ENCODE results near the gene SAMHD1. TPM values are rescaled to one million over a fixed set of nuclear protein-coding genes. Genes with fewer than 3 reads are reported as not detected.
A peak's percentile ranks its signal among the peaks of the same experiment; 100 is the strongest.

The SAMHD1 gene
- total and polyA plus RNA-seq, 2 of the 13 experiments (the other 11 are each of a cell fraction or from before 2014, with no cell fraction given) = 16.9 to 43.5 TPM

DNA sequence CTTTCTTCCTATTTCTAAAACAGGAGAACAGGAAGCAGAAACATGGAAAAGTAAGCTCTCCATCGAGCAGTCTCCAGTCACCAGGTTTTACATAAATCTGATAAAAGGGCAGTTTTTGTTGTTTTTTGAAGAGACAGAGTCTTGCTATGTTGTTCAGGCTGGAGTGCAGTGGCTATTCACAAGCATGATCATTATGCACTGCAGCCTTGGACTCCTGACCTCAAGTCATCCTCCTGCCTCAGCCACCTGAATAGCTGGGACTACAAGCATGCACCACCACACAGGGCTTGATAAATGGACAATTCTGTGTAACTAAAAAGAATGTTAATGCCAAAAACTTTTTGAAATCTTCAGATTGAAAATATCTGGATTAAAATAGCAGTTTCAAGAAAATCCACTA, 23.8 kb downstream of the SAMHD1 start (continued):
- TF ChIP-seq, protein P1, sequence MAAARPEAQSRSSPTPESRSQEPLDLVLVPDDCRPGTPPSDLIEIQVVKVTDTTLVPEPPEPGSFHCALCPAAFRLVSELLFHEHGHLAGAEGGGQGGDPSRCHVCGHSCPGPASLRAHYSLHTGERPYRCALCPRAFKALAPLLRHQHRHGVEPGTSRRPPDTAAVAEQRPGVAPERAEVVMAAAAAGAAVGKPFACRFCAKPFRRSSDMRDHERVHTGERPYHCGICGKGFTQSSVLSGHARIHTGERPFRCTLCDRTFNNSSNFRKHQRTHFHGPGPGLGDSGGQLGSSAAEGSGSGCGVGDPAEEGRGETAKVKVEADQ (CRISPR knock-in tag; IDR thresholded peaks at IDR 0.05; ENCODE audit: borderline replicate concordance) = no peak
- TF ChIP-seq, protein P2, sequence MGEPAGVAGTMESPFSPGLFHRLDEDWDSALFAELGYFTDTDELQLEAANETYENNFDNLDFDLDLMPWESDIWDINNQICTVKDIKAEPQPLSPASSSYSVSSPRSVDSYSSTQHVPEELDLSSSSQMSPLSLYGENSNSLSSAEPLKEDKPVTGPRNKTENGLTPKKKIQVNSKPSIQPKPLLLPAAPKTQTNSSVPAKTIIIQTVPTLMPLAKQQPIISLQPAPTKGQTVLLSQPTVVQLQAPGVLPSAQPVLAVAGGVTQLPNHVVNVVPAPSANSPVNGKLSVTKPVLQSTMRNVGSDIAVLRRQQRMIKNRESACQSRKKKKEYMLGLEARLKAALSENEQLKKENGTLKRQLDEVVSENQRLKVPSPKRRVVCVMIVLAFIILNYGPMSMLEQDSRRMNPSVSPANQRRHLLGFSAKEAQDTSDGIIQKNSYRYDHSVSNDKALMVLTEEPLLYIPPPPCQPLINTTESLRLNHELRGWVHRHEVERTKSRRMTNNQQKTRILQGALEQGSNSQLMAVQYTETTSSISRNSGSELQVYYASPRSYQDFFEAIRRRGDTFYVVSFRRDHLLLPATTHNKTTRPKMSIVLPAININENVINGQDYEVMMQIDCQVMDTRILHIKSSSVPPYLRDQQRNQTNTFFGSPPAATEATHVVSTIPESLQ (CRISPR knock-in tag; conservative IDR thresholded peaks at IDR 0.05) = 0 out of 2 replicates have a peak, but pooled peaks have one; percentile 43
- no peak for TF ChIP-seq GTF3A (CRISPR knock-in tag; conservative IDR thresholded peaks at IDR 0.05)
- TF ChIP-seq ZNF781 (CRISPR knock-in tag; IDR thresholded peaks at IDR 0.05; ENCODE audit: borderline replicate concordance, not compliant biosample characterization) = no peak
- no peak for TF ChIP-seq HMGXB3 (CRISPR knock-in tag; IDR thresholded peaks at IDR 0.05; ENCODE audit: borderline replicate concordance)
- 0 out of 2 replicates have a peak, but pooled peaks have one; percentile 21 for TF ChIP-seq THAP11 (CRISPR knock-in tag; IDR thresholded peaks at IDR 0.05)
- no peak for TF ChIP-seq ZNF446 (CRISPR knock-in tag; IDR thresholded peaks at IDR 0.05)
- peak; percentile 62 for TF ChIP-seq MED1 (CRISPR knock-in tag; IDR thresholded peaks at IDR 0.05)
- TF ChIP-seq MTF2 (CRISPR knock-in tag; IDR thresholded peaks at IDR 0.05; ENCODE audit: borderline replicate concordance) = no peak
- TF ChIP-seq ZNF883 (CRISPR knock-in tag; IDR thresholded peaks at IDR 0.05; ENCODE audit: not compliant biosample characterization) = no peak
- TF ChIP-seq, protein P3, sequence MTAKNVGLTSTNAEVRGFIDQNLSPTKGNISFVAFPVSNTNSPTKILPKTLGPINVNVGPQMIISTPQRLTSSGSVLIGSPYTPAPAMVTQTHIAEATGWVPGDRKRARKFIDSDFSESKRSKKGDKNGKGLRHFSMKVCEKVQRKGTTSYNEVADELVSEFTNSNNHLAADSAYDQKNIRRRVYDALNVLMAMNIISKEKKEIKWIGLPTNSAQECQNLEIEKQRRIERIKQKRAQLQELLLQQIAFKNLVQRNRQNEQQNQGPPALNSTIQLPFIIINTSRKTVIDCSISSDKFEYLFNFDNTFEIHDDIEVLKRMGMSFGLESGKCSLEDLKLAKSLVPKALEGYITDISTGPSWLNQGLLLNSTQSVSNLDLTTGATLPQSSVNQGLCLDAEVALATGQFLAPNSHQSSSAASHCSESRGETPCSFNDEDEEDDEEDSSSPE (CRISPR knock-in tag; IDR thresholded peaks at IDR 0.05) = peak; percentile 29; the same call in 1 of the 2 replicates
- TF ChIP-seq, protein P4, sequence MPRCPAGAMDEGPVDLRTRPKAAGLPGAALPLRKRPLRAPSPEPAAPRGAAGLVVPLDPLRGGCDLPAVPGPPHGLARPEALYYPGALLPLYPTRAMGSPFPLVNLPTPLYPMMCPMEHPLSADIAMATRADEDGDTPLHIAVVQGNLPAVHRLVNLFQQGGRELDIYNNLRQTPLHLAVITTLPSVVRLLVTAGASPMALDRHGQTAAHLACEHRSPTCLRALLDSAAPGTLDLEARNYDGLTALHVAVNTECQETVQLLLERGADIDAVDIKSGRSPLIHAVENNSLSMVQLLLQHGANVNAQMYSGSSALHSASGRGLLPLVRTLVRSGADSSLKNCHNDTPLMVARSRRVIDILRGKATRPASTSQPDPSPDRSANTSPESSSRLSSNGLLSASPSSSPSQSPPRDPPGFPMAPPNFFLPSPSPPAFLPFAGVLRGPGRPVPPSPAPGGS (CRISPR knock-in tag; IDR thresholded peaks at IDR 0.05) = no peak; the same call in 1 of the 2 replicates
- no peak for TF ChIP-seq ZFP62 (CRISPR knock-in tag; IDR thresholded peaks at IDR 0.05)
- TF ChIP-seq ZNF644 (CRISPR knock-in tag; IDR thresholded peaks at IDR 0.05; ENCODE audit: low read depth) = 0 out of 2 replicates have a peak, but pooled peaks have one; percentile 58
- TF ChIP-seq, protein P5, sequence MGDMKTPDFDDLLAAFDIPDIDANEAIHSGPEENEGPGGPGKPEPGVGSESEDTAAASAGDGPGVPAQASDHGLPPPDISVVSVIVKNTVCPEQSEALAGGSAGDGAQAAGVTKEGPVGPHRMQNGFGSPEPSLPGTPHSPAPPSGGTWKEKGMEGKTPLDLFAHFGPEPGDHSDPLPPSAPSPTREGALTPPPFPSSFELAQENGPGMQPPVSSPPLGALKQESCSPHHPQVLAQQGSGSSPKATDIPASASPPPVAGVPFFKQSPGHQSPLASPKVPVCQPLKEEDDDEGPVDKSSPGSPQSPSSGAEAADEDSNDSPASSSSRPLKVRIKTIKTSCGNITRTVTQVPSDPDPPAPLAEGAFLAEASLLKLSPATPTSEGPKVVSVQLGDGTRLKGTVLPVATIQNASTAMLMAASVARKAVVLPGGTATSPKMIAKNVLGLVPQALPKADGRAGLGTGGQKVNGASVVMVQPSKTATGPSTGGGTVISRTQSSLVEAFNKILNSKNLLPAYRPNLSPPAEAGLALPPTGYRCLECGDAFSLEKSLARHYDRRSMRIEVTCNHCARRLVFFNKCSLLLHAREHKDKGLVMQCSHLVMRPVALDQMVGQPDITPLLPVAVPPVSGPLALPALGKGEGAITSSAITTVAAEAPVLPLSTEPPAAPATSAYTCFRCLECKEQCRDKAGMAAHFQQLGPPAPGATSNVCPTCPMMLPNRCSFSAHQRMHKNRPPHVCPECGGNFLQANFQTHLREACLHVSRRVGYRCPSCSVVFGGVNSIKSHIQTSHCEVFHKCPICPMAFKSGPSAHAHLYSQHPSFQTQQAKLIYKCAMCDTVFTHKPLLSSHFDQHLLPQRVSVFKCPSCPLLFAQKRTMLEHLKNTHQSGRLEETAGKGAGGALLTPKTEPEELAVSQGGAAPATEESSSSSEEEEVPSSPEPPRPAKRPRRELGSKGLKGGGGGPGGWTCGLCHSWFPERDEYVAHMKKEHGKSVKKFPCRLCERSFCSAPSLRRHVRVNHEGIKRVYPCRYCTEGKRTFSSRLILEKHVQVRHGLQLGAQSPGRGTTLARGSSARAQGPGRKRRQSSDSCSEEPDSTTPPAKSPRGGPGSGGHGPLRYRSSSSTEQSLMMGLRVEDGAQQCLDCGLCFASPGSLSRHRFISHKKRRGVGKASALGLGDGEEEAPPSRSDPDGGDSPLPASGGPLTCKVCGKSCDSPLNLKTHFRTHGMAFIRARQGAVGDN (CRISPR knock-in tag; IDR thresholded peaks at IDR 0.05) = no peak
